Activated B cell treated with CpG ODN at 0.5 μM for 24 hours (primary cell): Measurements from ENCODE around the gene TXNL4A. TPM values are rescaled to one million over a fixed set of nuclear protein-coding genes. Genes with fewer than 3 reads are reported as not detected.
A peak's percentile ranks its signal among the peaks of the same experiment; 100 is the strongest.
"Not testable (repeated sequence)": the region's sequence is repeated elsewhere in the genome, so short reads cannot be mapped to it uniquely, and the experiment has no call there.

Source experiments
- ATAC-seq: fragments of 200-7000 bp; cut with Tn5 transposase; one replicate; pipeline ENCODE4 v1.10.0; 2021; ENCODE audit warnings: low read depth, mild to moderate bottlenecking, moderate library complexity
- CTCF ChIA-PET: fragments of 350-600 bp; sonication (Branson Sonifier 250); formaldehyde crosslinking; loops from one replicate; lab custom pipeline; 2021; ENCODE audit warnings: antibody characterized with exemption; lab: Charles Lee
- POLR2A ChIA-PET: fragments of 350-600 bp; sonication (Branson Sonifier 250); formaldehyde crosslinking; loops from one replicate; lab custom pipeline; 2021; ENCODE audit warnings: antibody characterized with exemption; lab: Charles Lee
- DNase-seq: peaks from one replicate; pipeline ENCODE4 v3.0.0; 2022
- H3K27ac Mint-ChIP-seq: one replicate; pipeline ENCODE4 v1.8.0; 2020; ENCODE audit warnings: mixed read lengths
- H3K27me3 Mint-ChIP-seq: one replicate; pipeline ENCODE4 v1.8.0; 2021; ENCODE audit warnings: mixed read lengths
- H3K36me3 Mint-ChIP-seq: one replicate; pipeline ENCODE4 v1.8.0; 2021; ENCODE audit warnings: low read depth, mixed read lengths
- H3K4me1 Mint-ChIP-seq: one replicate; pipeline ENCODE4 v1.8.0; 2021; ENCODE audit warnings: mixed read lengths
- H3K4me3 Mint-ChIP-seq: one replicate; pipeline ENCODE4 v1.8.0; 2020; ENCODE audit warnings: mild to moderate bottlenecking, mixed read lengths
- H3K9me3 Mint-ChIP-seq: one replicate; pipeline ENCODE4 v1.8.0; 2020; ENCODE audit warnings: mixed read lengths
- intact Hi-C: fragments of 100-400 bp; cut with micrococcal nuclease; formaldehyde crosslinking; loops from one replicate; pipeline ENCODE4 v1.15.1; 2024
- total RNA-seq: library from RNA; stranded (reverse); gene quantifications from 2 replicates; pipeline ENCODE4 v1.2.3, GENCODE V29; 2022
- TF ChIP-seq, protein P1 (sequence below): fragments of 200-600 bp; IDR thresholded peaks from one replicate; pipeline ENCODE4 v1.8.0; 2022; ENCODE audit warnings: antibody characterized with exemption, mild to moderate bottlenecking

The TXNL4A gene
- total RNA-seq, 1 donor from 2014 or later, result 94.7 TPM

DNA sequence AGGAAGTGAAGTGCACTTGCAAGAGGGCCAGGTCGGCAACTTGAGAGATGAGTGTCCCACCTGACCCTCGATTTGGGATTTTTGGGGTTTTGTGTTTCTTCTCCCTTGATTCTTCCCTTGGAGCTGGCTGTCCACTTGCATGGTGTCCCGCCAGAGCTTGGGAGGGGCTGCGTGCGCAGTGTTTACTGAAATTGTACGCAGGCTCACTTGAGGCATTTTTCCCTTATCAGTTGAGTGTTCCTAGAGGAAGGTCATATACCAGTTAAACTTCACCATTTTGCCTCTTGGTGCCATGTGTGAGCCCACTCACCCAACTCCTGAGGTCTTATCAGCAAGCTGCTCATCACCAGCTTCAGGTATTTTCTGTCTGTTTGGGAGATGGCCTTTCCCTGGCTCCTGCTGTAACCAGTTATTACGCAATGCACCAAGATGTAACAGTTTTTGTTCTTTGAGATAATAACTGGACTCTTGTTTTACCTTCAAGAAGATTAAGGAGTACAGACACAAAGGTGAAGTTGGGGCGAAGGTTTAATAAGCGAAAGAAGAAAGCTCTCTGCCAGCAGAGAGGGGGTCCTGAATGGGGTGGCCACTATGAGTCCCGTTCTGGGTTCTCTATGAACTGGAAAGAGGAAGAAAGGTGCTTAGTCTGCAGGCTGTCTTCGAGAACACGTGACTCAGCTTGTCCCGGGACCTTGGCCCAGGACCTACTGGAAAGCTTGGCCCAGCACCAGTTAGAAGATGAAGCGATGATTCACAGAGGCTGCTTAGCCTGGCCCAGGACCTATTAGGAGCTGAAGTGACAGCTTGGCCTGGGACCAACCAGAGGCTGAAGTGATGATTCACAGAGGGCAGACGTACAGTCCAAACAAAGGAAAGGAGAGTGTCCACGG is 21.5 kb upstream of the TXNL4A start:
- Mint-ChIP-seq H3K27ac (no peak overlapping the region), H3K36me3 (peaks cover 12% of the 10 kb centered on the region), H3K4me1 (peaks cover under 1% of the 10 kb centered on the region), H3K9me3 (peaks cover 40% of the 10 kb centered on the region), H3K4me3 (no peak overlapping the region), H3K27me3 (no peaks in the 10 kb centered on the region)
- POLR2A ChIA-PET, result no interaction called here
- intact Hi-C loops, result no loop called here
- DNase-seq (no peak), ATAC-seq (no peak)
- CTCF ChIA-PET, result no interaction called here
- TF ChIP-seq, protein P1, sequence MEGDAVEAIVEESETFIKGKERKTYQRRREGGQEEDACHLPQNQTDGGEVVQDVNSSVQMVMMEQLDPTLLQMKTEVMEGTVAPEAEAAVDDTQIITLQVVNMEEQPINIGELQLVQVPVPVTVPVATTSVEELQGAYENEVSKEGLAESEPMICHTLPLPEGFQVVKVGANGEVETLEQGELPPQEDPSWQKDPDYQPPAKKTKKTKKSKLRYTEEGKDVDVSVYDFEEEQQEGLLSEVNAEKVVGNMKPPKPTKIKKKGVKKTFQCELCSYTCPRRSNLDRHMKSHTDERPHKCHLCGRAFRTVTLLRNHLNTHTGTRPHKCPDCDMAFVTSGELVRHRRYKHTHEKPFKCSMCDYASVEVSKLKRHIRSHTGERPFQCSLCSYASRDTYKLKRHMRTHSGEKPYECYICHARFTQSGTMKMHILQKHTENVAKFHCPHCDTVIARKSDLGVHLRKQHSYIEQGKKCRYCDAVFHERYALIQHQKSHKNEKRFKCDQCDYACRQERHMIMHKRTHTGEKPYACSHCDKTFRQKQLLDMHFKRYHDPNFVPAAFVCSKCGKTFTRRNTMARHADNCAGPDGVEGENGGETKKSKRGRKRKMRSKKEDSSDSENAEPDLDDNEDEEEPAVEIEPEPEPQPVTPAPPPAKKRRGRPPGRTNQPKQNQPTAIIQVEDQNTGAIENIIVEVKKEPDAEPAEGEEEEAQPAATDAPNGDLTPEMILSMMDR, result no peak

DNA sequence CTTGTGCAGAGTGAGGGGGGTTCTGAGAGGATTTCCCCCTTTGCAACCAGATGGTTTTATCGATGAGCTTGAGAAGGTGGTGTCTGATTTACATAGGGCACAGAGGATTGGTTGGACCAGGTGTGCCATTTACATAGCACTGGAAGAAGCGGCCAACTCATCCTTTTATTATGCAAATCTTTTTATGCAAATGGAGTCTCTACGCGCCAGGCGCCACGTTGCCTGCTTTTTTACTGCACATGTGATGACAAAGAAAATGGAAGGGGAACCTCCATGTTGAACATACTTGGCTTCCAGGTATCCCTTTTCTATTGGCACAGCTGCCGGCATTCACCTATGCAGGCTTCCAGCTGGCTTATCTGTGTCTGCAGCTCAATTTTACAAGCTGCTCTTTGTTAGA is 18.4 kb upstream of the TXNL4A start:
- Mint-ChIP-seq H3K4me1 (peaks cover 5% of the 10 kb centered on the region), H3K4me3 (no peak overlapping the region), H3K36me3 (peaks cover 7% of the 10 kb centered on the region), H3K27me3 (no peaks in the 10 kb centered on the region), H3K27ac (no peak overlapping the region), H3K9me3 (peaks cover 27% of the 10 kb centered on the region)
- POLR2A ChIA-PET, result no interaction called here
- CTCF ChIA-PET, result no interaction called here
- intact Hi-C loops, result no loop called here
- TF ChIP-seq, protein P1, result no peak
- ATAC-seq (no peak), DNase-seq (no peak)

GRCh38 chr18:80004600-80005342 is 16.4 kb upstream of the TXNL4A start:
- H3K4me1 Mint-ChIP-seq, result peaks cover 5% of the 10 kb centered on the region
- ChIA-PET POLR2A (no interaction called here), CTCF (no interaction called here)
- no peaks in the 10 kb centered on the region for H3K27me3 Mint-ChIP-seq
- H3K27ac Mint-ChIP-seq, result peak overlapping the region; percentile 61
- H3K9me3 Mint-ChIP-seq, result peaks cover 26% of the 10 kb centered on the region
- no peak for DNase-seq
- TF ChIP-seq, protein P1, result no peak
- no peak for ATAC-seq
- intact Hi-C loops, result no loop called here
- H3K36me3 Mint-ChIP-seq, result peaks cover 12% of the 10 kb centered on the region
- H3K4me3 Mint-ChIP-seq, result no peak overlapping the region

DNA sequence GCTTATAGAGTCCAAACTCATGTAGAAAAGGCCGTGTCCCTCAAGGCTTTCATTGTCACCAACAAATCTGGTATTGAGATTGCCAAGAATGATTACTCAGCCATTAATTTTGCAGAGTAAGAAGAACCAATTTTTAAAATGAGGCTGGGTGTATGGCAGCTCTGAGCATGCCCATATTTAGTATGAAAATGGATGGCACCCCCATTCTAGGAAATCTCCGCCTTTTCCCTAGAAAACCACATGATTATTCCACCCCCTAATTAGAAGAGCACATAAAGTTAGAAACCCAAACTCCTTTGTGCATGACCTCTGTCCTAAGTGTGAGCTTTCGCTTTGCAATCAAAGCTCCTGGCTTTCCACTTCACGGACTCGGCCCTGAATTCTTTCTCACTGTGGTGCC is 14.1 kb upstream of the TXNL4A start:
- Mint-ChIP-seq H3K36me3 (peaks cover 9% of the 10 kb centered on the region), H3K27ac (no peak overlapping the region), H3K27me3 (no peaks in the 10 kb centered on the region), H3K9me3 (peaks cover 15% of the 10 kb centered on the region), H3K4me3 (no peak overlapping the region), H3K4me1 (peaks cover 5% of the 10 kb centered on the region)
- intact Hi-C loops, result no loop called here
- TF ChIP-seq, protein P1, result no peak
- ATAC-seq (no peak), DNase-seq (no peak)
- CTCF ChIA-PET, result no interaction called here
- POLR2A ChIA-PET, result no interaction called here

DNA sequence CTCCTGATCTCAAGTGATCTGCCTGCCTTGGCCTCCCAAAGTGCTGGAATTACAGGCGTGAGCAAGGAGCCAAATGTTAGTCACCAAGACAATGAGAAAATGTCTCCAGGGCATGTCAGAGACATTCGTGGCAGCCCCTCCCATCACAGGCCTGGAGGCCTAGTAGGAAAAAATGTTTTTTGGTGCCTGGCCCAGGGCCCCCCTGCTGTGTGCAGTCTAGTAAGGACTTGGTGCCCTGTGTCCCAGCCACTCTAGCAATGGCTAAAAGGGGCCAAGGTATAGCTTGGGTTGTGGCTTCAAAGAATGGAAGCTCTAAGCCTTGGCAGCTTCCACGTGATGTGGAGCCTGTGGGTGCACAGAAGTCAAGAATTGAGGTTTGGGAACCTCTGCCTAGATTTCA is 12.5 kb upstream of the TXNL4A start:
- intact Hi-C loops, result no loop called here
- Mint-ChIP-seq H3K27me3 (no peaks in the 10 kb centered on the region), H3K9me3 (peaks cover 9% of the 10 kb centered on the region), H3K4me1 (peaks cover 5% of the 10 kb centered on the region), H3K36me3 (peaks cover 9% of the 10 kb centered on the region), H3K4me3 (no peak overlapping the region), H3K27ac (no peak overlapping the region)
- ATAC-seq (no peak), DNase-seq (no peak)
- POLR2A ChIA-PET, result no interaction called here
- CTCF ChIA-PET, result no interaction called here
- TF ChIP-seq, protein P1, result no peak

- intact Hi-C loops, H3K36me3 Mint-ChIP-seq, H3K27me3 Mint-ChIP-seq, H3K4me1 Mint-ChIP-seq, H3K4me3 Mint-ChIP-seq, H3K27ac Mint-ChIP-seq, H3K9me3 Mint-ChIP-seq, ATAC-seq, DNase-seq, CTCF ChIA-PET: not testable (repeated sequence)
- POLR2A ChIA-PET, result interaction anchor here (0.8 kb wide), 1 partner anchor 96 kb away, joined by 5 read pairs; no protein-coding TSS in a partner anchor
Measured at GRCh38 chr18:79999701-80000100, 11.3 kb upstream of the TXNL4A start.
